CD4-positive, alpha-beta T cell treated with Interleukin-1 beta for 1 hour (primary cell): ENCODE measurements around the gene SDS.
A peak's percentile ranks its signal among the peaks of the same experiment; 100 is the strongest.

Source experiments
- DNase-seq, 2 donors: peaks; one replicate each; pipeline ENCODE4 v3.0.0-alpha.2; 2020 to 2022

The SDS gene

DNA sequence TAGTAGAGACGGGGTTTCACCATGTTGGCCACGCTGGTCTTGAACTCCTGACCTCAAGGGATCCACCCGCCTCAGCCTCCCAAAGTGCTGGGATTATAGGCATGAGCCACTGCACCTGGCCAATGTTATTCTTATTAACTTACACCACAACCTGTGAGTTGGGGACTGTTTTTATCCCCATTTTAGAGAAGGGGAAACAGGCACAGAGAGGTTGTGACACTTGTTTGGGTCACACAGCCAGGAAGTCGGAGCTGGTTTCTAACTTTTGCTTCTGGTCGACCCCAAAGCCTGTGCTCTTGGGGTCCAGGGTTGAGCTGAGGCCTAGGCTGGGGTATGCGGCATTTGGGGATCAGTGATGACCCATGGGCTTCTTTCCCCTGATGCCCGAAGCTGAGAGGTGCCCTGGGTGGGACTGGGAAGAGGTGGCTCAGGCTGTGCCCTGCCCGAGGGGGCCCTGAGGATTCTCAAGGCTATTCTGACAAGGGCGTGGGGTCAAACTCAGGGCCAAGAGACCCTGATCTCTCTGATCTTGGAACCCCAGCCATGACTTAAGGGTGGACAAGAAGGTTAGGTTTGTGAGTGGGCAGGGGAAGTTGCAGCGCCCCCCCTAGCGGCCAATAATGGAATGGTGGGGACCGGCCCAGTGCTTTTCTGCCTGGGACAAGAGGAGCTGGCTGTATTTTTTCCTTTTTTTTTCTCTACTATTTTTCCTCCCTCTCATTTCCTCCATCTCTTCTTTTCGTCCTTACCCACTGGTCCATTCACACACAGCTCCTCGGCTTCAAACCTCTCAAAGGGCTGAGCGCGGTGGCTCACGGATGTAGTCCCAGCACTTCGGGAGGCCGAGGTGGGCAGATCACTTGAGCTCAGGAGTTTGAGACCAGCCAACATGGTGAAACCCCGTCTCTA is 21.5 kb upstream of the SDS start:
- peak; percentile 37 to 43 for DNase-seq

- no peak for DNase-seq
Observed at GRCh38 chr12:113424456-113424855, 20.8 kb upstream of the SDS start.

- no peak for DNase-seq
Observed at GRCh38 chr12:113422886-113423669, 19.4 kb upstream of the SDS start.

- DNase-seq = peak; percentile 16 to 80
Observed at GRCh38 chr12:113422030-113422885, 18.6 kb upstream of the SDS start, which contains the start of gene SDSL. SDSL (plus strand) TSS chr12:113422380; CDS start chr12:113427983, 5,603 bp downstream.

- no peak for DNase-seq
Observed at GRCh38 chr12:113420996-113421595, 17.4 kb upstream of the SDS start.

DNA sequence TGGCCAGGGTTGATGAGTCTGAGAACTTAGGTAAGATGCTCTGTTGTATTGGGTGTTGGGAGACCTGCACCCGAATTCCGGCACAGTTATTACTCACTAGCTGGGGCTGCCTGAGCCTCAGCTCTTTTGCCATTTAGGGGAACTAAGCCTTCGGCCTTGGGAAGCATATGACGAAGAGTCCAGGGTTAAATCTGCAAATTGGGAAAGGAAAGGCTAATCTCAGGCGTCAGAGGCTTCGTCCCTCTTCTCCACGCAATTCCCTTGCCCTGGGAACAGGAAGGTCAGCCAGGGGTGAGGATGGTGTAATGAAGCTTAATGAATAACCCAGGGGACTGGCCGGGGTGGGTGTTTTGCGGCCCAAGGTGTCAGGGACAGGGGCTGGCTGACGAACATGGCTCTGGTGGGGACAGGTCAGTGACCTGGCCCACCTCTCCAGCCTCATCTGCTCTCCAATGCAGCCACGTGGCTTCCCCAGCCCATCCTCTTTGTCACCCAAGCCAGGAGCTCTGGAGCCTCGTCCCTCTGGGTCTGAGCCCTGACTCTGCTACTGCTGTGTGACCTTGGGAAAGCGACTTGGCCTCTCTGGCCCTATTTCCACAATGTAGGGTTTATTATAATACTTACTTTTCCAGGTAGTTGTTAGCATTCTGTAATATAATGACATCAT is 14.7 kb upstream of the SDS start:
- no peak for DNase-seq

GRCh38 chr12:113416091-113416754 is 12.5 kb upstream of the SDS start:
- peak in 1 of 2 donors; percentile 70 for DNase-seq

DNA sequence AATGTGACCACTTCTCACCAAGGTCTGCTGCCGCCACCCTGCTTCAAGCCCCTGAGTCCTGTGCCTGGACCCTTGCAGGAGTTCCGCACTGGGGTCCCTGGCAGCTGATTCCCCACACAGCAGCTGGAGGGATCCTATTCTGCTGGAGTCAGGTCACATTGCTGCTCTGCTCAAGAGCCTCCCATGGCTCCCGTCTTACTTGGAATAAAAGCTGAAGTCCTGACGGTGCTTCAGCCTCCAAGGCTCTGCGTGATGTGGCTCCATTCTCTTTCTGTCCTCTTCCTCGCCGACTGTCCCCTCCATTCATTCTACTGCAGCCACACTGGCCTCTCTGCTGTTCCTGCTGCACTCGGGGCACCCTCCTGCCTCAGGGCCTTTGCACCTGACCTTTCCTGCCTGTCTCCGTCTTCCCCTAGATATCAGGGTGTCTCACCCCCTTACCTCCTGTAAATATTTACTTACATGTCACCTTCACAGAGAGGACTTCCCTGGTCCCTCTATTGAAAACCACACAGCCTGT is 10.9 kb upstream of the SDS start:
- no peak for DNase-seq

GRCh38 chr12:113413488-113413939 is 9.8 kb upstream of the SDS start:
- no peak for DNase-seq

- no peak for DNase-seq
Observed at GRCh38 chr12:113409462-113410124, 5.9 kb upstream of the SDS start.

GRCh38 chr12:113408756-113409298 is 5.1 kb upstream of the SDS start:
- DNase-seq = no peak

DNA sequence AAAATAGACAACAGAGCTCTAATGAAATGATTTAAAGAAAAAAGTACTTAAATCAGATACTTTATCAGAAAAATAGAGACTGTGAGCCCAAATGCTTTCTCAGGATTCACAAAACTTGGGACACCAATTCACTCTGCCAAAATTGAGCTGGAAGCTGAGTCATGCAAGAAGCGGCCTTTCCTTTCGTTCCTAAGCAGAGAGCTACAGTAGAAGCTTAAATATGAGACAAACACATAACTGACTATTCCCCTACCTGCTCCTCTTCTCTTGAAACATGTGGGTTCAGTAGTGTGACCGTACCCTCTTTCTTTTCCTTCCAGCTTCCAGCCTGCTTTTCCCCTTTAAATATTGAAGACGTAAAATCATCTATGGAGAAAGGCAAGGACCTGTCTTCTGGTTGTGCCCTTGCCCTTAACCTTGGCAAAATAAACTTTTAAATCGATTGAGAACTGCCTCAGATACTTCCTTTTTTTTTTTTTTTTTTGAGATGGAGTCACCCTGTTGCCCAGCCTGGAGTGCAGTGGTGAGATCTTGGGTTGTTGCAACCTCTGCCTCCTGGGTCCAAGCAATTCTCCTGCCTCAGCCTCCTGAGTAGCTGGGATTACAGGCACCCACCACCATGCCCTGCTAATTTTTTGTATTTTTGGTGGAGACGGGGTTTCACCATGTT is 4.4 kb upstream of the SDS start:
- DNase-seq = no peak

GRCh38 chr12:113405694-113406093 is 2.0 kb upstream of the SDS start:
- DNase-seq = no peak

DNA sequence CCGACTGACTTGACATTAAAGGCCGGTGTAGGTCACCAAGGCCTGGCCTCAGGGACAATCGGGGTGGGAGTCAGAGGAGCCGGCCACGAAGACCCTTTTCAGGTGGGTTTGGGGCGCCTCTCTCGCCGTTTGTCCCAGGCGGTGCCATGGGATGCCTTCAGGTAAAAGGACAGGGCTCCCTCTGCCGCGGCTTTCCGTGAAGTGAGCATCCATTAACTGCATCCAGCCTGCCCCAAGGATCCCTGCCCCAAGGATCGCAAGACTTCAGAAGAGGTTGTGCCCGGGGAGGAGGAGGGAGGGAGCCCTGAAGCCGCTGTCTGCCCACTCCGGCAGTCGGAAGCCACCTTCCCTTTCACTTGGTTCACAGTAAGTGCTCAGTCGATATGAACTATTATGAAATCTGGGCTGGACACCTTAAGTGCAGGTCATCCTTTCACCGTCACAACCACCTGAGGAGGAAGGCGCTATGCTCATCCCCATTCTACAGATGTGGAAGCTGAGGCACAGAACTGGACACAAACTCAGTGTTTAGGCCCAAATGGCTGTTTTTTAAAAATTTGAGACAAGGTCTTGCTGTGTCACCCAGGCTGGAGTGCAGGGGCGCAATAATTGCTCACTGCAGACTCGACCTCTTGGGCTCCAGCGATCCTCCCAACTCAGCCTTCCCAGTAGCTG is 964 bp downstream of the SDS start:
- DNase-seq = no peak

DNA sequence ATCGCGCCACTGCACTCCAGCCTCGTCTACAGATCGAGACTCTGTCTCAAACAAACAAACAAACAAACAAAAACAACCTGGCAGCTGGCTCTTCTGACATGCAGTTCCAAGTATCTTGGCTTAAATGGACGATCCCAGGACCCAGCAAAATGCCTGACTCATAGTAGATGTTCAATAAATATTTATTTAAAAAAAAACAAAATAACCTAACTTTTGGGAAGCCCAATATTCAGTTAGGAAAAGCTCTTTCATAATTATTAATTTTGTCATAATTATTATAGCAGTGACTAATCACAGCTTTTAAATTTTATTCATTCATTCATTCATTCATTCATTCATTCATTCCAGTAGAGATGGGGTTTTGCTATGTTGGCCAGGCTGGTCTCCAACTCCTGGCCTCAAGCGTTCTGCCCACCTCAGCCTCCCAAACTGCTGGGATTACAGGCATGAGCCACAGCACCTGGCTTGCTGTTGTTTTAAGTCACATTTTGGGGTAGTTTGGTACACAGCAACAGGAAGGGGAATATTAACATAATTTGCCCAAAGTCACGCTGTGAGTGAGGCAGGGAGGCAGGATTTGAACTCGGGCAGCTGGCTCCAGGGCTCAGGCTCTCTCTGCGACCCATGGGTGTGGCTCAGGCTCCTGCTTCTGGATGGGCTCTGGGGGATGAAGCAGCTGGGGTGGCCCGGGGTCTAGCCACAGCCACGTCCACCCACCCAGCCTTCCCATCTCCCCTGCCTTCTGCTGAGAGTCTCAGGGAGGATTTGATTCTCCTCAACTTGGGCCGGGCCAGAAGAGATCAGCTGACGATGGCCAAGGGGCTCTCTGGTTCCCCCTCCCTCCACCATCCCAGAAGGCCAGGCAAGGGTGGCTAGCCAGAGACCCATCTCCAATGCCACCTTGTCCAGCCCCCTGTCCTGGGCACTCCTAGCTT is 2.4 kb downstream of the SDS start:
- DNase-seq = no peak

GRCh38 chr12:113400362-113400761 is 3.3 kb downstream of the SDS start:
- DNase-seq = no peak

DNA sequence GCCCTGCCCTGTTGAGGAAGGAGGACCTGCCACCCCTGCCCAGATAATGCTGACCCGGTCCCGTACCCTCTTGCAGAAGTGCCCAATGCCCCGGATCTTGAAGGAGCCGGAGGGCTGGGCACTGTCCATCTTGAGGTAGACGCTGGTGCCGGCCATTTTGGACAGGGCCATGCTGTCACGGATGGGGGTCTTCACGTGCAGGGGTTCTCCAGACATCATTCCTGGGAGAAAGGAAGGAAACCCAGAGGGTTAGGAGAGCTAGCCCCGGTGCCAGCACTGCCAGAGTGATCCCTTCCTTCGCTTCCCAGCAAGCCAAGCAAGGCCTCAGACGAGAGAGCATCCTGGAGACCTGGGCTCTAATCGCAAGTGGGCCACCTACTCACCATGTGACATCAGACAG is 4.2 kb downstream of the SDS start:
- DNase-seq = no peak
